K562 (cell line): ENCODE measurements around the gene LCE2B. TPM values are rescaled to one million over a fixed set of nuclear protein-coding genes. Genes with fewer than 3 reads are reported as not detected.

Experiments
- ATAC-seq: fragments of 200-7000 bp; cut with Tn5 transposase; 3 replicates; pipeline ENCODE4 v1.9.1; 2020; ENCODE audit warnings: moderate library complexity
- BruUV-seq: library from RNA; stranded (reverse); fragments of 400-500 nt; replicated peaks from 2 replicates; lab custom pipeline; 2021; lab: Mats Ljungman, UMichigan
- CTCF ChIA-PET: fragments of 300-600 bp; formaldehyde crosslinking; extraction: SDS; loops from one replicate; lab custom pipeline; 2021; ENCODE audit warnings: low intra/inter-chr PET ratio; lab: Yijun Ruan, JAX
- POLR2A ChIA-PET: fragments of 300-600, 350-650 bp; sonication (Branson Sonifier 250); formaldehyde crosslinking; extraction: SDS; loops from one replicate; lab custom pipeline; 2021; ENCODE audit warnings: antibody characterized with exemption, inconsistent platforms; lab: Yijun Ruan, JAX
- DNase-seq, 4 experiments: peaks; one replicate each; pipeline versions ENCODE4 v3.0.0 to v3.0.0-alpha.2; 2011 to 2018; ENCODE audit warnings: low spot score in 3 of 4, mixed read lengths in 3 of 4; ENCODE audit errors: extremely low read depth in 1 of 4
- FAIRE-seq: peaks from 2 replicates; lab custom pipeline; 2011; peaks lifted over from hg19 to GRCh38; lab: Jason Lieb, UNC
- H2AFZ ChIP-seq: 2 replicates; pipeline ENCODE4 v1.6.0; 2011; ENCODE audit warnings: low read depth, low read length, control low read depth, inconsistent platforms
- H3K27ac ChIP-seq: fragments of 200-600 bp; 3 replicates; pipeline ENCODE4 v1.8.0; 2011; ENCODE audit warnings: low read depth, mild to moderate bottlenecking, control low read depth, inconsistent platforms, low read length, moderate library complexity, mixed read lengths; ENCODE audit errors: extremely low read depth
- H3K27me3 ChIP-seq, 2 experiments: fragments of 300-600 bp in 1 of 2; 2 replicates in 1 of 2; 3 replicates in 1 of 2; pipeline versions ENCODE4 v1.6.0 to v1.8.0; 2011; ENCODE audit warnings: inconsistent platforms in 2 of 2, low read length in 2 of 2, mild to moderate bottlenecking in 1 of 2, mixed read lengths in 1 of 2, moderate library complexity in 1 of 2; ENCODE audit not compliant: control insufficient read depth in 2 of 2, insufficient read depth in 2 of 2
- H3K36me3 ChIP-seq: fragments of 300-600 bp; 3 replicates; pipeline ENCODE4 v1.8.0; 2011; ENCODE audit warnings: mild to moderate bottlenecking, low read length, inconsistent platforms; ENCODE audit not compliant: control insufficient read depth, insufficient read depth
- H3K4me1 ChIP-seq, 2 experiments: fragments of 200-600 bp in 1 of 2; replicated peaks in 1 of 2; 2 replicates in 1 of 2; 3 replicates in 1 of 2; pipeline versions ENCODE4 v1.5.1 to v1.8.0; 2011; ENCODE audit warnings: inconsistent platforms in 2 of 2, low read length in 2 of 2, mild to moderate bottlenecking in 1 of 2, mixed read lengths in 1 of 2, moderate library complexity in 1 of 2; ENCODE audit not compliant: control insufficient read depth in 2 of 2, insufficient read depth in 2 of 2
- H3K4me2 ChIP-seq: 2 replicates; pipeline ENCODE4 v1.6.1; 2011; ENCODE audit warnings: low read length, control low read depth, inconsistent platforms, mixed read lengths; ENCODE audit not compliant: insufficient read depth
- H3K4me3 ChIP-seq: fragments of 200-600 bp; sonication (generic), shearing (Covaris generic); 2 replicates; pipeline ENCODE4 v1.5.1; 2016; ENCODE audit warnings: control low read depth, inconsistent platforms
- H3K79me2 ChIP-seq: fragments of 200-600 bp; 3 replicates; pipeline ENCODE4 v1.8.0; 2011; ENCODE audit warnings: low read length, inconsistent platforms; ENCODE audit not compliant: control insufficient read depth, insufficient read depth
- H3K9ac ChIP-seq, 2 experiments: 2 replicates each; pipeline versions ENCODE4 v1.6.0 to v1.6.1; 2011; ENCODE audit warnings: low read depth in 2 of 2, low read length in 2 of 2, control low read depth in 1 of 2, inconsistent platforms in 1 of 2, mild to moderate bottlenecking in 1 of 2, mixed read lengths in 1 of 2; ENCODE audit not compliant: insufficient read depth in 1 of 2
- H3K9me1 ChIP-seq: one replicate; pipeline ENCODE4 v1.6.0; 2011; ENCODE audit warnings: inconsistent platforms, mild to moderate bottlenecking, low read length, moderate library complexity; ENCODE audit not compliant: control insufficient read depth, insufficient read depth
- H3K9me3 ChIP-seq: replicated peaks from 2 replicates; pipeline ENCODE4 v1.5.1; 2011; ENCODE audit warnings: low read depth, low read length, inconsistent platforms; ENCODE audit not compliant: control insufficient read depth, insufficient read depth
- H4K20me1 ChIP-seq: replicated peaks from 2 replicates; pipeline ENCODE4 v1.6.1; 2011; ENCODE audit warnings: low read length, inconsistent platforms, mixed read lengths; ENCODE audit not compliant: control insufficient read depth, insufficient read depth
- KDM1A ChIP-seq, 2 experiments: fragments of 450-650 bp; IDR thresholded peaks; 2 replicates each; pipeline ENCODE4 v1.6.1; 2016; ENCODE audit warnings: mild to moderate bottlenecking in 2 of 2
- NR3C1 ChIP-seq: sonication (generic); formaldehyde crosslinking; IDR thresholded peaks from 2 replicates; pipeline ENCODE4 v1.8.1; 2022; ENCODE audit warnings: missing genetic modification reagents
- ZC3H11A ChIP-seq: IDR thresholded peaks from 2 replicates; pipeline ENCODE4 v1.6.1; 2012; ENCODE audit warnings: low read depth, low read length, improper control_type of control experiment
- ZNF165 ChIP-seq: fragments of 250-450 bp; sonication (Bioruptor Pico); IDR thresholded peaks from 2 replicates; pipeline ENCODE4 v1.4.0; 2020; ENCODE audit warnings: borderline replicate concordance
- ZNF253 ChIP-seq: fragments of 250-450 bp; sonication (Bioruptor Pico); conservative IDR thresholded peaks from 2 replicates; pipeline ENCODE4 v1.6.1; 2021; ENCODE audit warnings: mild to moderate bottlenecking
- ZNF609 ChIP-seq: sonication (generic); formaldehyde crosslinking; IDR thresholded peaks from 2 replicates; pipeline ENCODE4 v1.8.1; 2023; ENCODE audit warnings: missing genetic modification reagents, mild to moderate bottlenecking, borderline replicate concordance
- WGBS: fragments of 100-300 bp; shearing (Covaris generic); methylation state at CpG from one replicate; pipeline ENCODE4 v1.1.6; 2016; ENCODE audit warnings: low coverage, mixed read lengths; ENCODE audit not compliant: insufficient coverage; ENCODE audit errors: missing lambda C conversion rate; 5-methylcytosine and 5-hydroxymethylcytosine counted together
- in situ Hi-C: fragments of 300-500 bp; cut with MboI; formaldehyde crosslinking; loops from 4 replicates; pipeline ENCODE4 v1.15.0; 2018; ENCODE audit warnings: inconsistent platforms, mixed read lengths
- intact Hi-C: fragments of 100-400 bp; cut with micrococcal nuclease; formaldehyde crosslinking; loops from 2 replicates; pipeline ENCODE4 v1.14.2; 2022
- polyA plus RNA-seq, 8 experiments: library from polyadenylated mRNA; depleted of rRNA in 4 of 8; stranded (reverse) in 5 of 8; unstranded in 3 of 8; fragments of >200 nt; fragmentation: Nextera tagmentation in 2 of 8; fragmentation: Illumina TruSeq in 1 of 8; extraction: Ambion mirVana in 2 of 8; extraction: Trizol in 1 of 8; gene quantifications; 2 replicates each; pipeline versions ENCODE4 v1.2.1 to v1.2.3, GENCODE V29; 2011 to 2014; ENCODE audit warnings: inconsistent platforms in 1 of 8, missing spikeins in 1 of 8
- total RNA-seq, 7 experiments: library from RNA; depleted of rRNA in 6 of 7; stranded (reverse); fragments of >200 nt in 6 of 7; fragmentation: Illumina TruSeq in 2 of 7; extraction: Trizol in 2 of 7; gene quantifications; 2 replicates each; pipeline versions ENCODE4 v1.2.1 to v1.2.3, GENCODE V29; 2011 to 2021; ENCODE audit warnings: low replicate concordance in 1 of 7
- TF ChIP-seq, protein P1 (sequence below): fragments of 250-450 bp; sonication (Bioruptor Pico); IDR thresholded peaks from 2 replicates; pipeline ENCODE4 v1.5.0; 2020; ENCODE audit warnings: mild to moderate bottlenecking, borderline replicate concordance
- TF ChIP-seq, protein P2 (sequence below): fragments of 200-800 bp; sonication (Bioruptor generic); IDR thresholded peaks from 2 replicates; pipeline ENCODE4 v1.6.1; 2017; ENCODE audit warnings: missing genetic modification characterization, missing compliant biosample characterization

LCE2B gene
- total and polyA plus RNA-seq, 9 of the 15 experiments (the other 6 are each of a cell fraction or from before 2014, with no cell fraction given): not detected

- BruUV-seq: no TSS peak
- no peaks in the 10 kb centered on the region for H3K9me3 ChIP-seq
- no peak for ATAC-seq
- no peaks in the 10 kb centered on the region for H3K79me2 ChIP-seq
- ChIA-PET POLR2A (no interaction called here), CTCF (no interaction called here)
- TF ChIP-seq ZNF253 (CRISPR knock-in tag) (no peak), NR3C1 (no peak), ZNF609 (CRISPR knock-in tag) (no peak), ZNF165 (CRISPR knock-in tag) (no peak), KDM1A (IDR thresholded peaks at IDR 0.05) (no peak), ZC3H11A (no peak)
- TF ChIP-seq, protein P1, sequence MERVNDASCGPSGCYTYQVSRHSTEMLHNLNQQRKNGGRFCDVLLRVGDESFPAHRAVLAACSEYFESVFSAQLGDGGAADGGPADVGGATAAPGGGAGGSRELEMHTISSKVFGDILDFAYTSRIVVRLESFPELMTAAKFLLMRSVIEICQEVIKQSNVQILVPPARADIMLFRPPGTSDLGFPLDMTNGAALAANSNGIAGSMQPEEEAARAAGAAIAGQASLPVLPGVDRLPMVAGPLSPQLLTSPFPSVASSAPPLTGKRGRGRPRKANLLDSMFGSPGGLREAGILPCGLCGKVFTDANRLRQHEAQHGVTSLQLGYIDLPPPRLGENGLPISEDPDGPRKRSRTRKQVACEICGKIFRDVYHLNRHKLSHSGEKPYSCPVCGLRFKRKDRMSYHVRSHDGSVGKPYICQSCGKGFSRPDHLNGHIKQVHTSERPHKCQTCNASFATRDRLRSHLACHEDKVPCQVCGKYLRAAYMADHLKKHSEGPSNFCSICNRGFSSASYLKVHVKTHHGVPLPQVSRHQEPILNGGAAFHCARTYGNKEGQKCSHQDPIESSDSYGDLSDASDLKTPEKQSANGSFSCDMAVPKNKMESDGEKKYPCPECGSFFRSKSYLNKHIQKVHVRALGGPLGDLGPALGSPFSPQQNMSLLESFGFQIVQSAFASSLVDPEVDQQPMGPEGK (CRISPR knock-in tag): no peak
- TF ChIP-seq, protein P2, sequence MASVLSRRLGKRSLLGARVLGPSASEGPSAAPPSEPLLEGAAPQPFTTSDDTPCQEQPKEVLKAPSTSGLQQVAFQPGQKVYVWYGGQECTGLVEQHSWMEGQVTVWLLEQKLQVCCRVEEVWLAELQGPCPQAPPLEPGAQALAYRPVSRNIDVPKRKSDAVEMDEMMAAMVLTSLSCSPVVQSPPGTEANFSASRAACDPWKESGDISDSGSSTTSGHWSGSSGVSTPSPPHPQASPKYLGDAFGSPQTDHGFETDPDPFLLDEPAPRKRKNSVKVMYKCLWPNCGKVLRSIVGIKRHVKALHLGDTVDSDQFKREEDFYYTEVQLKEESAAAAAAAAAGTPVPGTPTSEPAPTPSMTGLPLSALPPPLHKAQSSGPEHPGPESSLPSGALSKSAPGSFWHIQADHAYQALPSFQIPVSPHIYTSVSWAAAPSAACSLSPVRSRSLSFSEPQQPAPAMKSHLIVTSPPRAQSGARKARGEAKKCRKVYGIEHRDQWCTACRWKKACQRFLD: no peak
- FAIRE-seq: no peak
- no peak overlapping the region for H3K9ac ChIP-seq
- no peaks in the 10 kb centered on the region for H3K27me3 ChIP-seq
- DNase-seq: no peak
- in situ Hi-C loops: no loop called here
- no peaks in the 10 kb centered on the region for H3K36me3 ChIP-seq
- no peak overlapping the region for H3K4me3 ChIP-seq
- no peak overlapping the region for H2AFZ ChIP-seq
- WGBS: 0% methylated on average over 2 of the region's 2 CpGs
- no peak overlapping the region for H3K4me2 ChIP-seq
- H4K20me1 ChIP-seq: no peaks in the 10 kb centered on the region
- H3K9me1 ChIP-seq: no peaks in the 10 kb centered on the region
- intact Hi-C loops: no loop called here
- no peaks in the 10 kb centered on the region for H3K4me1 ChIP-seq
- H3K27ac ChIP-seq: no peak overlapping the region
Observed at GRCh38 chr1:152681616-152682015, 4.3 kb upstream of the LCE2B start.
